SK-N-SH (cell line): ENCODE measurements around the gene TTC31.

Experiments
- EP300 ChIP-seq, 2 experiments: IDR thresholded peaks; 2 replicates each; pipeline versions ENCODE4 v1.4.0 to v1.6.1; 2012; ENCODE audit warnings: borderline replicate concordance in 1 of 2, low read depth in 1 of 2, low read length in 1 of 2
- GATA2 ChIP-seq: sonication (generic); formaldehyde crosslinking; IDR thresholded peaks from 2 replicates; pipeline ENCODE4 v1.5.0; 2020; ENCODE audit warnings: mild to moderate bottlenecking, missing genetic modification reagents
- NFIC ChIP-seq: IDR thresholded peaks from 2 replicates; pipeline ENCODE4 v1.4.0; 2012; ENCODE audit warnings: borderline replicate concordance
- RFX5 ChIP-seq: IDR thresholded peaks from 2 replicates; pipeline ENCODE4 v1.6.1; 2012; ENCODE audit warnings: mild to moderate bottlenecking, improper control_type of control experiment, low read length
- RXRA ChIP-seq: IDR thresholded peaks from 2 replicates; pipeline ENCODE4 v1.4.0; 2012; ENCODE audit warnings: low read depth, mild to moderate bottlenecking, borderline replicate concordance
- TCF12 ChIP-seq: IDR thresholded peaks from 2 replicates; pipeline ENCODE4 v1.4.0; 2012
- TEAD4 ChIP-seq: IDR thresholded peaks from 2 replicates; pipeline ENCODE4 v1.4.0; 2012; ENCODE audit warnings: mild to moderate bottlenecking, borderline replicate concordance; ENCODE audit not compliant: insufficient read depth
- TF ChIP-seq, protein P1 (sequence below): fragments of 200-600 bp; sonication (generic); IDR thresholded peaks from 2 replicates; pipeline ENCODE4 v1.6.1; 2017; ENCODE audit warnings: antibody characterized with exemption, mild to moderate bottlenecking, moderate library complexity
- TF ChIP-seq, protein P2 (sequence below): IDR thresholded peaks from 2 replicates; pipeline ENCODE4 v1.4.0; 2012; ENCODE audit warnings: low read depth
- TF ChIP-seq, protein P3 (sequence below): IDR thresholded peaks from 2 replicates; pipeline ENCODE4 v1.6.1; 2012; ENCODE audit warnings: mild to moderate bottlenecking, low read depth, low read length, moderate library complexity

DNA sequence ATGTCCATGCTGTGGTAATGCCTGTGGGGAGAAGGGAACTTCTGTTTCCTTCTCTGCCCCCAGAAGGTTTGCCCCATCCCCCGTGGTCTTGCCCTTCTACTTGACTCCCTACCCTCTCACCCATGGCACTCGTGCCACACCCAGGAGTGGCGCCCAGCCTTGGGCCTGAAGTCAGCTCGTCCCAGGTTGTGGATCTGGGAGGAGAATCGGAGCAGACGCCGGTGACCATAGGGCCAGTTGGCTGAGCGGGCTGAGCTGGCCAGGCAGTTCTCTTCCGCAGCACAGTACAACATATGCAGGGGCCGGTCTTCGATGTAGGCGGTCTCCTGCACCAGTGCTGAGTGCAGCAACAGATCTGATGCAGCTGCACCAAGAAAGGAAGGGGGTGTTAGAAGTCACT, 51.5 kb downstream of the TTC31 start:
- no peak for TF ChIP-seq EP300 (IDR thresholded peaks at IDR 0.05; ENCODE audit: borderline replicate concordance in 1 of 2, low read depth in 1 of 2, low read length in 1 of 2)
- TF ChIP-seq, protein P1, sequence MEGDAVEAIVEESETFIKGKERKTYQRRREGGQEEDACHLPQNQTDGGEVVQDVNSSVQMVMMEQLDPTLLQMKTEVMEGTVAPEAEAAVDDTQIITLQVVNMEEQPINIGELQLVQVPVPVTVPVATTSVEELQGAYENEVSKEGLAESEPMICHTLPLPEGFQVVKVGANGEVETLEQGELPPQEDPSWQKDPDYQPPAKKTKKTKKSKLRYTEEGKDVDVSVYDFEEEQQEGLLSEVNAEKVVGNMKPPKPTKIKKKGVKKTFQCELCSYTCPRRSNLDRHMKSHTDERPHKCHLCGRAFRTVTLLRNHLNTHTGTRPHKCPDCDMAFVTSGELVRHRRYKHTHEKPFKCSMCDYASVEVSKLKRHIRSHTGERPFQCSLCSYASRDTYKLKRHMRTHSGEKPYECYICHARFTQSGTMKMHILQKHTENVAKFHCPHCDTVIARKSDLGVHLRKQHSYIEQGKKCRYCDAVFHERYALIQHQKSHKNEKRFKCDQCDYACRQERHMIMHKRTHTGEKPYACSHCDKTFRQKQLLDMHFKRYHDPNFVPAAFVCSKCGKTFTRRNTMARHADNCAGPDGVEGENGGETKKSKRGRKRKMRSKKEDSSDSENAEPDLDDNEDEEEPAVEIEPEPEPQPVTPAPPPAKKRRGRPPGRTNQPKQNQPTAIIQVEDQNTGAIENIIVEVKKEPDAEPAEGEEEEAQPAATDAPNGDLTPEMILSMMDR, result no peak
- TF ChIP-seq, protein P2, sequence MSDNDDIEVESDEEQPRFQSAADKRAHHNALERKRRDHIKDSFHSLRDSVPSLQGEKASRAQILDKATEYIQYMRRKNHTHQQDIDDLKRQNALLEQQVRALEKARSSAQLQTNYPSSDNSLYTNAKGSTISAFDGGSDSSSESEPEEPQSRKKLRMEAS, result no peak
- TF ChIP-seq TCF12, result no peak
- TF ChIP-seq TEAD4, result no peak
- TF ChIP-seq, protein P3, sequence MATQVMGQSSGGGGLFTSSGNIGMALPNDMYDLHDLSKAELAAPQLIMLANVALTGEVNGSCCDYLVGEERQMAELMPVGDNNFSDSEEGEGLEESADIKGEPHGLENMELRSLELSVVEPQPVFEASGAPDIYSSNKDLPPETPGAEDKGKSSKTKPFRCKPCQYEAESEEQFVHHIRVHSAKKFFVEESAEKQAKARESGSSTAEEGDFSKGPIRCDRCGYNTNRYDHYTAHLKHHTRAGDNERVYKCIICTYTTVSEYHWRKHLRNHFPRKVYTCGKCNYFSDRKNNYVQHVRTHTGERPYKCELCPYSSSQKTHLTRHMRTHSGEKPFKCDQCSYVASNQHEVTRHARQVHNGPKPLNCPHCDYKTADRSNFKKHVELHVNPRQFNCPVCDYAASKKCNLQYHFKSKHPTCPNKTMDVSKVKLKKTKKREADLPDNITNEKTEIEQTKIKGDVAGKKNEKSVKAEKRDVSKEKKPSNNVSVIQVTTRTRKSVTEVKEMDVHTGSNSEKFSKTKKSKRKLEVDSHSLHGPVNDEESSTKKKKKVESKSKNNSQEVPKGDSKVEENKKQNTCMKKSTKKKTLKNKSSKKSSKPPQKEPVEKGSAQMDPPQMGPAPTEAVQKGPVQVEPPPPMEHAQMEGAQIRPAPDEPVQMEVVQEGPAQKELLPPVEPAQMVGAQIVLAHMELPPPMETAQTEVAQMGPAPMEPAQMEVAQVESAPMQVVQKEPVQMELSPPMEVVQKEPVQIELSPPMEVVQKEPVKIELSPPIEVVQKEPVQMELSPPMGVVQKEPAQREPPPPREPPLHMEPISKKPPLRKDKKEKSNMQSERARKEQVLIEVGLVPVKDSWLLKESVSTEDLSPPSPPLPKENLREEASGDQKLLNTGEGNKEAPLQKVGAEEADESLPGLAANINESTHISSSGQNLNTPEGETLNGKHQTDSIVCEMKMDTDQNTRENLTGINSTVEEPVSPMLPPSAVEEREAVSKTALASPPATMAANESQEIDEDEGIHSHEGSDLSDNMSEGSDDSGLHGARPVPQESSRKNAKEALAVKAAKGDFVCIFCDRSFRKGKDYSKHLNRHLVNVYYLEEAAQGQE, result no peak
- TF ChIP-seq RFX5, result no peak
- TF ChIP-seq RXRA, result no peak
- TF ChIP-seq GATA2, result no peak
- no peak for TF ChIP-seq NFIC
